K562 (cell line): ENCODE results near the gene RAB13. TPM values are rescaled to one million over a fixed set of nuclear protein-coding genes. Genes with fewer than 3 reads are reported as not detected.

ENCODE experiments used
- CHD1 ChIP-seq: fragments of 200-600 bp; sonication (generic); IDR thresholded peaks from one replicate; pipeline ENCODE4 v1.6.1; 2012; ENCODE audit warnings: mild to moderate bottlenecking, moderate library complexity, low read length, inconsistent platforms
- CREBBP ChIP-seq: IDR thresholded peaks from one replicate; pipeline ENCODE4 v1.6.1; 2012; ENCODE audit warnings: low read depth, mild to moderate bottlenecking, control low read depth, inconsistent platforms, low read length
- ETV1 ChIP-seq: fragments of 450-650 bp; conservative IDR thresholded peaks from 2 replicates; pipeline ENCODE4 v1.6.1; 2016; ENCODE audit warnings: missing genetic modification characterization, control low read depth, low read depth, missing compliant biosample characterization
- FOXK2 ChIP-seq, 2 experiments: fragments of 450-650 bp; IDR thresholded peaks in 1 of 2; conservative IDR thresholded peaks in 1 of 2; 2 replicates each; pipeline ENCODE4 v1.6.1; 2016; ENCODE audit warnings: low read depth in 2 of 2, mild to moderate bottlenecking in 1 of 2
- HNRNPL ChIP-seq: fragments of 200-400 bp; formaldehyde crosslinking; IDR thresholded peaks from 2 replicates; pipeline ENCODE4 v1.6.1; 2017; ENCODE audit warnings: low read depth, mild to moderate bottlenecking, low read length
- JUND ChIP-seq, 2 experiments: IDR thresholded peaks; 2 replicates in 1 of 2; 3 replicates in 1 of 2; pipeline ENCODE4 v1.6.1; 2011; ENCODE audit warnings: borderline replicate concordance in 2 of 2, low read depth in 2 of 2, low read length in 2 of 2, improper control_type of control experiment in 1 of 2, missing biosample characterization in 1 of 2, missing genetic modification characterization in 1 of 2, missing genetic modification reagents in 1 of 2
- KDM2B ChIP-seq: fragments of 250-450 bp; sonication (Bioruptor Pico); IDR thresholded peaks from 2 replicates; pipeline ENCODE4 v1.8.0; 2021; ENCODE audit warnings: mild to moderate bottlenecking, moderate library complexity
- PCBP2 ChIP-seq: fragments of 200-400 bp; formaldehyde crosslinking; IDR thresholded peaks from 2 replicates; pipeline ENCODE4 v1.6.1; 2018; ENCODE audit warnings: low read length, low read depth, mild to moderate bottlenecking, moderate library complexity; ENCODE audit not compliant: poor library complexity, severe bottlenecking
- RAD51 ChIP-seq: fragments of 450-650 bp; IDR thresholded peaks from 2 replicates; pipeline ENCODE4 v1.7.1; 2016; ENCODE audit warnings: low read depth, mild to moderate bottlenecking, borderline replicate concordance
- TRIM24 ChIP-seq, 2 experiments: fragments of 450-650 bp; IDR thresholded peaks; 2 replicates each; pipeline ENCODE4 v1.6.1; 2016
- XRCC5 ChIP-seq: fragments of 200-400 bp; formaldehyde crosslinking; IDR thresholded peaks from 2 replicates; pipeline ENCODE4 v1.6.1; 2017; ENCODE audit warnings: low read depth, mild to moderate bottlenecking, low read length
- ZNF134 ChIP-seq: fragments of 250-450 bp; sonication (Bioruptor Pico); conservative IDR thresholded peaks from 2 replicates; pipeline ENCODE4 v1.4.0; 2020
- ZNF395 ChIP-seq: fragments of 200-800 bp; sonication (Bioruptor generic); IDR thresholded peaks from 2 replicates; pipeline ENCODE4 v1.6.1; 2017; ENCODE audit warnings: missing genetic modification characterization, missing compliant biosample characterization
- polyA plus RNA-seq, 8 experiments: library from polyadenylated mRNA; depleted of rRNA in 4 of 8; stranded (reverse) in 5 of 8; unstranded in 3 of 8; fragments of >200 nt; fragmentation: Nextera tagmentation in 2 of 8; fragmentation: Illumina TruSeq in 1 of 8; extraction: Ambion mirVana in 2 of 8; extraction: Trizol in 1 of 8; gene quantifications; 2 replicates each; pipeline versions ENCODE4 v1.2.1 to v1.2.3, GENCODE V29; 2011 to 2014; ENCODE audit warnings: inconsistent platforms in 1 of 8, missing spikeins in 1 of 8
- total RNA-seq, 7 experiments: library from RNA; depleted of rRNA in 6 of 7; stranded (reverse); fragments of >200 nt in 6 of 7; fragmentation: Illumina TruSeq in 2 of 7; extraction: Trizol in 2 of 7; gene quantifications; 2 replicates each; pipeline versions ENCODE4 v1.2.1 to v1.2.3, GENCODE V29; 2011 to 2021; ENCODE audit warnings: low replicate concordance in 1 of 7
- TF ChIP-seq, protein P1 (sequence below): fragments of 250-450 bp; sonication (Bioruptor Pico); IDR thresholded peaks from 2 replicates; pipeline ENCODE4 v1.5.0; 2020; ENCODE audit warnings: mild to moderate bottlenecking, borderline replicate concordance
- TF ChIP-seq, protein P2 (sequence below), 2 experiments: fragments of 450-650 bp; IDR thresholded peaks; 2 replicates each; pipeline ENCODE4 v1.6.1; 2016; ENCODE audit warnings: mild to moderate bottlenecking in 2 of 2, borderline replicate concordance in 1 of 2, low read depth in 1 of 2, moderate library complexity in 1 of 2

Gene RAB13
- total and polyA plus RNA-seq, 9 of the 15 experiments (the other 6 are each of a cell fraction or from before 2014, with no cell fraction given): 22.3 to 100 (median 39.8) TPM

- TF ChIP-seq, protein P1, sequence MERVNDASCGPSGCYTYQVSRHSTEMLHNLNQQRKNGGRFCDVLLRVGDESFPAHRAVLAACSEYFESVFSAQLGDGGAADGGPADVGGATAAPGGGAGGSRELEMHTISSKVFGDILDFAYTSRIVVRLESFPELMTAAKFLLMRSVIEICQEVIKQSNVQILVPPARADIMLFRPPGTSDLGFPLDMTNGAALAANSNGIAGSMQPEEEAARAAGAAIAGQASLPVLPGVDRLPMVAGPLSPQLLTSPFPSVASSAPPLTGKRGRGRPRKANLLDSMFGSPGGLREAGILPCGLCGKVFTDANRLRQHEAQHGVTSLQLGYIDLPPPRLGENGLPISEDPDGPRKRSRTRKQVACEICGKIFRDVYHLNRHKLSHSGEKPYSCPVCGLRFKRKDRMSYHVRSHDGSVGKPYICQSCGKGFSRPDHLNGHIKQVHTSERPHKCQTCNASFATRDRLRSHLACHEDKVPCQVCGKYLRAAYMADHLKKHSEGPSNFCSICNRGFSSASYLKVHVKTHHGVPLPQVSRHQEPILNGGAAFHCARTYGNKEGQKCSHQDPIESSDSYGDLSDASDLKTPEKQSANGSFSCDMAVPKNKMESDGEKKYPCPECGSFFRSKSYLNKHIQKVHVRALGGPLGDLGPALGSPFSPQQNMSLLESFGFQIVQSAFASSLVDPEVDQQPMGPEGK (CRISPR knock-in tag): no peak
- TF ChIP-seq, protein P2, sequence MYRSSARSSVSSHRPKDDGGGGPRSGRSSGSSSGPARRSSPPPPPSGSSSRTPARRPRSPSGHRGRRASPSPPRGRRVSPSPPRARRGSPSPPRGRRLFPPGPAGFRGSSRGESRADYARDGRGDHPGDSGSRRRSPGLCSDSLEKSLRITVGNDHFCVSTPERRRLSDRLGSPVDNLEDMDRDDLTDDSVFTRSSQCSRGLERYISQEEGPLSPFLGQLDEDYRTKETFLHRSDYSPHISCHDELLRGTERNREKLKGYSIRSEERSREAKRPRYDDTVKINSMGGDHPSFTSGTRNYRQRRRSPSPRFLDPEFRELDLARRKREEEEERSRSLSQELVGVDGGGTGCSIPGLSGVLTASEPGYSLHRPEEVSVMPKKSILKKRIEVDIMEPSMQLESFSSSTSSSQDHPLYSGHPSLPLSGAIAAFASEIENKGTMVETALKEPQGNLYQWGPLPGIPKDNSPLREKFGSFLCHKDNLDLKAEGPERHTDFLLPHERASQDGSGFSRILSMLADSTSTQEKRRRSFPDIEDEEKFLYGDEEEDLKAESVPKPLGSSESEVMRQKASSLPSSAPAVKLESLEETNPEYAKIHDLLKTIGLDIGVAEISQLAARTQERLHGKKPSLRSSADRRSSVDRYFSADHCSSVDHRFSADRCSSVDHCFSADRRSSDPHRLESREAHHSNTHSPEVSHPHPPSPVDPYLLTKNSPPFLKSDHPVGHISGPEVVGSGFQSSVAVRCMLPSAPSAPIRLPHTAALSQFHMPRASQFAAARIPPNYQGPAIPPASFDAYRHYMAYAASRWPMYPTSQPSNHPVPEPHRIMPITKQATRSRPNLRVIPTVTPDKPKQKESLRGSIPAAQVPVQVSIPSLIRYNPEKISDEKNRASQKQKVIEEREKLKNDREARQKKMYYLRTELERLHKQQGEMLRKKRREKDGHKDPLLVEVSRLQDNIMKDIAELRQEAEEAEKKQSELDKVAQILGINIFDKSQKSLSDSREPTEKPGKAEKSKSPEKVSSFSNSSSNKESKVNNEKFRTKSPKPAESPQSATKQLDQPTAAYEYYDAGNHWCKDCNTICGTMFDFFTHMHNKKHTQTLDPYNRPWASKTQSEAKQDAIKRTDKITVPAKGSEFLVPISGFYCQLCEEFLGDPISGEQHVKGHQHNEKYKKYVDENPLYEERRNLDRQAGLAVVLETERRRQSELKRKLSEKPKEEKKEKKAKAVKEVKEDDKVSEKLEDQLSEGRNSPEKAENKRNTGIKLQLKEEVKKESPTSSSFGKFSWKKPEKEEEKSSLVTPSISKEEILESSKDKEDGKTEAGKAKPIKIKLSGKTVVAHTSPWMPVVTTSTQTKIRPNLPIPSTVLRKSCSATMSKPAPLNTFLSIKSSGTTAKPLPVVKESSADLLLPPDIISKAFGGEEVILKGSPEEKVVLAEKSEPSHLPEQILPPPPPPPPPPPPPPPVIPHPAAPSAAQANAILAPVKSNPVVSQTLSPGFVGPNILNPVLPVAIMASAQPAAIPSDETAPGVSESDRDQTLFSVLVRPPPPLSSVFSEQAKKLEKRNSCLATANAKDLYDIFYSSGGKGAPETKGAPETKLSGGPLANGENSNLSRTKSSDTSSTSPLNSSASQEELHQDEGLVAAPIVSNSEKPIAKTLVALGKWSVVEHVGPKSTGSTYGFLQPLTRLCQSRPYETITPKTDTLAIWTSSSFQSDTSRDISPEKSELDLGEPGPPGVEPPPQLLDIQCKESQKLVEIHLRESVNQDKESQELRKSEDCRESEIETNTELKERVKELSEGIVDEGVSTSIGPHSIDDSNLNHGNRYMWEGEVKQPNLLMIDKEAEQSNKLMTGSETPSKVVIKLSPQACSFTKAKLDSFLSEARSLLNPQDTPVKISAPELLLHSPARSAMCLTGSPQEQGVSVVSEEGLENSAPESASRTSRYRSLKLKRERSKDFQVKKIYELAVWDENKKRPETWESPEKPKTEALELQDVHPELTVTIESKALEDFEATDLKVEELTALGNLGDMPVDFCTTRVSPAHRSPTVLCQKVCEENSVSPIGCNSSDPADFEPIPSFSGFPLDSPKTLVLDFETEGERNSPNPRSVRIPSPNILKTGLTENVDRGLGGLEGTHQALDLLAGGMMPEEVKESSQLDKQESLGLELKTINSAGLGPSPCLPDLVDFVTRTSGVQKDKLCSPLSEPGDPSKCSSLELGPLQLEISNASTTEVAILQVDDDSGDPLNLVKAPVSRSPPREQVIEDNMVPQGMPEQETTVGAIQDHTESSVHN (IDR thresholded peaks at IDR 0.05; ENCODE audit: borderline replicate concordance in 1 of 2, low read depth in 1 of 2): no peak
- TF ChIP-seq CHD1: peak; percentile 50
- TF ChIP-seq ETV1 (tag): peak; percentile 67
- TF ChIP-seq CREBBP: no peak
- TF ChIP-seq FOXK2 (conservative IDR thresholded peaks at IDR 0.05 in 1 of 2, IDR thresholded peaks at IDR 0.05 in 1 of 2; ENCODE audit: low read depth in 2 of 2): 0 out of 4 replicates have a peak, but pooled peaks of 1 of the 2 experiments have one; percentile 22
- TF ChIP-seq HNRNPL: no peak
- no peak for TF ChIP-seq PCBP2
- no peak for TF ChIP-seq ZNF134 (CRISPR knock-in tag)
- TF ChIP-seq XRCC5: no peak
- TF ChIP-seq RAD51: no peak
- no peak for TF ChIP-seq ZNF395 (CRISPR knock-in tag)
- TF ChIP-seq TRIM24 (IDR thresholded peaks at IDR 0.05): no peak
- no peak for TF ChIP-seq KDM2B
- TF ChIP-seq JUND (IDR thresholded peaks at IDR 0.05; ENCODE audit: borderline replicate concordance, low read depth, low read length): 0 out of 2 replicates have a peak, but pooled peaks have one; percentile 2
- TF ChIP-seq JUND (tag; IDR thresholded peaks at IDR 0.05; ENCODE audit: borderline replicate concordance, low read depth, low read length): no peak; the same call in 2 of the 3 replicates
These were observed 40.9 kb downstream of the RAB13 start (continued) for GRCh38 chr1:153945131-153945794.
